ENCODE data around the gene ARAP2.

ARAP2 gene

DNA sequence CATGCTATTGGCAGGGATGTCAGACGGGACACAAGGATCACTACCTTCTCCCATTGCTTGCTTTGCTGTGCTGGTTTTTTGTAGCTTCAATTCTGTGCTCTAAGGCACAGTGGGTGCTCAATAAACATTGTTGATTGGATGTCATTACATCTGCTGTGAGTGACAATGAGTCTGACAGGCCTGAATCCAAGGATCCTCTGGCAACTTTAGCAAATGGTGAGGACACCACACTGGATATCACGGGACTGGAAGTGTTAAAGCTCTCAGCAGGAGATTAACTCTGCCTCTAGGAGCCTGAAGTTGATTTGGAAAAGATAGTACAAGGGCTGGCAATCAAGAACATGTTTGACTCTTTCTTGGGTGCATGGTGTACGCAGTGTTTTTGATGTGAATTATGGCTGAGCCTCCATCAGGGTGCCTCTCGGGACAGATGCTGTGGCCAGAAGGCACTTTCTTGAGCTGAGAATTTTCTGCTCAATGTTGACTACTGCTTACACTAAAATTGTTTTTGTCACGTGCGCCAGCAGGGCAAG is 217.9 kb downstream of the ARAP2 start:
- no peak for DNase-seq (ENCODE audit: low read depth)
- no peak overlapping the region for H3K4me3 ChIP-seq (replicated peaks; ENCODE audit: low read depth, low read length)
- TF ChIP-seq, protein P1, sequence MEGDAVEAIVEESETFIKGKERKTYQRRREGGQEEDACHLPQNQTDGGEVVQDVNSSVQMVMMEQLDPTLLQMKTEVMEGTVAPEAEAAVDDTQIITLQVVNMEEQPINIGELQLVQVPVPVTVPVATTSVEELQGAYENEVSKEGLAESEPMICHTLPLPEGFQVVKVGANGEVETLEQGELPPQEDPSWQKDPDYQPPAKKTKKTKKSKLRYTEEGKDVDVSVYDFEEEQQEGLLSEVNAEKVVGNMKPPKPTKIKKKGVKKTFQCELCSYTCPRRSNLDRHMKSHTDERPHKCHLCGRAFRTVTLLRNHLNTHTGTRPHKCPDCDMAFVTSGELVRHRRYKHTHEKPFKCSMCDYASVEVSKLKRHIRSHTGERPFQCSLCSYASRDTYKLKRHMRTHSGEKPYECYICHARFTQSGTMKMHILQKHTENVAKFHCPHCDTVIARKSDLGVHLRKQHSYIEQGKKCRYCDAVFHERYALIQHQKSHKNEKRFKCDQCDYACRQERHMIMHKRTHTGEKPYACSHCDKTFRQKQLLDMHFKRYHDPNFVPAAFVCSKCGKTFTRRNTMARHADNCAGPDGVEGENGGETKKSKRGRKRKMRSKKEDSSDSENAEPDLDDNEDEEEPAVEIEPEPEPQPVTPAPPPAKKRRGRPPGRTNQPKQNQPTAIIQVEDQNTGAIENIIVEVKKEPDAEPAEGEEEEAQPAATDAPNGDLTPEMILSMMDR (IDR thresholded peaks at IDR 0.05; ENCODE audit: low read length, missing control alignments) = no peak

DNA sequence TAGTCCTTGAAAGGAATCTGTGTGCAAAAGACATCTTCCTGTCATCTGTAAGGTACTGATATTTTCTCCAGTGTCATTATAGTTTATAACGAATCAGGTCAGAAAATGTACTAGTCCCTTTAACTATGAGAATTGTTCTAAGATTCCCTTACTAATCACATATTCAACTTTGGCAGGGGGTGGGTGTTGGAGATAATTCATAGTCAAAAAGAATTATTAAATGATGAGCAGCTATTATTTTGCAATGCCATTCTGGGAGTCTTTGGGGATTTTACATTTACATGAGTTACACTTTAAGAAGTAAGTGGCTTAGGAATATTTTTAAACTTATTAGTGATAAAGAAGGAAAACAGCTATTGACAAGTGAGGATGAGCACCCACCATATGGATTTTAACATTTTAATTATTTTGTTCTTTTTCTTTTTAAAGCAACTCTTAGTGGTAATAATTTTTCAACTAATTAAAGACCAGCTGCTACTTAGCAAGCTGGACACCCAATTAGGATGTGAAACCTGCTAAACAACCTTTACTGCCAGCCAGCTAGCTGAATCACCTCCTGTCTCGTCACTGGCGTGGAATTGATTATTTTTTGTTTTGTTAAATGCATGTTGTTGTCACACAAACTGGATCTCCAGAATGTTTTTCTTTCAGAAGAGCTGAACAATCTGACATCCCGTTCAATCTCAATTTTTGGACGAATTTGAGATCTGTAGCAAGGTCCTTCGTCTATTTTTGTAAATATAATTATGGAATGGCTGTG is 219.2 kb downstream of the ARAP2 start:
- H3K4me3 ChIP-seq (replicated peaks; ENCODE audit: low read depth, low read length) = no peak overlapping the region
- DNase-seq (ENCODE audit: low read depth) = no peak
- TF ChIP-seq, protein P1 (IDR thresholded peaks at IDR 0.05; ENCODE audit: low read length, missing control alignments) = no peak

DNA sequence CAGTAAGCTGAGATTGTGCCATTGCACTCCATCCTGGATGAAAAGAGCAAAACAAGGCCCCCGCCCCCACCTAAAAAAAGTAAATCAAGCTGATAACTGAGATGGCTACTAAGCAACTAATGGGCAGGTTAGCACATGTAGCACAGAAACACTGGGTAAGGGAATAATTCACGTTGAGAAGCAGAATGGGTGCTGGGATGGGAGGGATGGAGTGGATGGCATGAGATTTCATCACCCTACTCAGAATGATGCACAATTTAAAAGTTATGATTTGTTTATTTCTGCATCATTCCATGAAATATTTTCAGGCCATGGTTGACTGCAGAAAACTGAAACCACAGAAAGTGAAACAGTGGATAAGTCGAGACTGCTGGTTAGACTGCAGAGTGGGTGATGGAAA is 224.0 kb downstream of the ARAP2 start:
- H3K4me3 ChIP-seq (replicated peaks; ENCODE audit: low read depth, low read length) = no peak overlapping the region
- TF ChIP-seq, protein P1 (IDR thresholded peaks at IDR 0.05; ENCODE audit: low read length, missing control alignments) = no peak
- DNase-seq (ENCODE audit: low read depth) = no peak
